ENCODE results near the gene CDKAL1.

DNA sequence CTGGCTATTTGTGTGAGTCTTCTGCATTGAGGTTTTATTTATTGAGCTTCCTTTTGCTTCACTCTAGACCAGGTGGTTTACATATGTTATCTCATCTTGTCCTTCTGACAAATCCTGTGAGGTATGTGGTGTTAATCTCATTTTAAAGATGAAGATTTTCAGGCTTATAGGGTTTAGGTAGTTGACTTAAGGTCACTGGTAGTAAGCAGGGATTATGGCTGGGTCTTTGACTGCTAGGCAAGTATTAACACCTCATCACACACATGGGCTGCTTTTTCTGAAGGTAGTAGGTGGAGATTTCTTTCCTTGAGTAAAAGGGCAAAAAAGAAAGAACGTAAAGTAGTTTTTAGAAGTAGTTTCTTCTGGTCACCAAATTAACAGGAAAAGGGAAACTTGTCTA, 72.6 kb downstream of the CDKAL1 start:
- TF ChIP-seq EP300 (IDR thresholded peaks at IDR 0.05) (no peak), POLR2AphosphoS5 (IDR thresholded peaks at IDR 0.05) (no peak)
- TF ChIP-seq, protein P1, sequence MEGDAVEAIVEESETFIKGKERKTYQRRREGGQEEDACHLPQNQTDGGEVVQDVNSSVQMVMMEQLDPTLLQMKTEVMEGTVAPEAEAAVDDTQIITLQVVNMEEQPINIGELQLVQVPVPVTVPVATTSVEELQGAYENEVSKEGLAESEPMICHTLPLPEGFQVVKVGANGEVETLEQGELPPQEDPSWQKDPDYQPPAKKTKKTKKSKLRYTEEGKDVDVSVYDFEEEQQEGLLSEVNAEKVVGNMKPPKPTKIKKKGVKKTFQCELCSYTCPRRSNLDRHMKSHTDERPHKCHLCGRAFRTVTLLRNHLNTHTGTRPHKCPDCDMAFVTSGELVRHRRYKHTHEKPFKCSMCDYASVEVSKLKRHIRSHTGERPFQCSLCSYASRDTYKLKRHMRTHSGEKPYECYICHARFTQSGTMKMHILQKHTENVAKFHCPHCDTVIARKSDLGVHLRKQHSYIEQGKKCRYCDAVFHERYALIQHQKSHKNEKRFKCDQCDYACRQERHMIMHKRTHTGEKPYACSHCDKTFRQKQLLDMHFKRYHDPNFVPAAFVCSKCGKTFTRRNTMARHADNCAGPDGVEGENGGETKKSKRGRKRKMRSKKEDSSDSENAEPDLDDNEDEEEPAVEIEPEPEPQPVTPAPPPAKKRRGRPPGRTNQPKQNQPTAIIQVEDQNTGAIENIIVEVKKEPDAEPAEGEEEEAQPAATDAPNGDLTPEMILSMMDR (IDR thresholded peaks at IDR 0.05) = no peak
